AG04449 (cell line): ENCODE data around the gene AHR.
A peak's percentile ranks its signal among the peaks of the same experiment; 100 is the strongest.

Source experiments
- CTCF ChIA-PET: fragments of 350-600 bp; formaldehyde crosslinking; extraction: SDS; loops from one replicate; lab custom pipeline; 2021; ENCODE audit warnings: antibody characterized with exemption; lab: Yijun Ruan, JAX
- POLR2A ChIA-PET: fragments of 400-600, 350-600 bp; formaldehyde crosslinking; extraction: SDS; loops from one replicate; lab custom pipeline; 2020; ENCODE audit warnings: antibody characterized with exemption, inconsistent platforms; lab: Yijun Ruan, JAX
- DNase-seq: peaks from one replicate; pipeline ENCODE4 v3.0.0-alpha.2; 2010; ENCODE audit warnings: low read depth, low spot score
- H3K4me3 ChIP-seq: 2 replicates; pipeline ENCODE4 v1.5.1; 2011; ENCODE audit warnings: low read depth, mild to moderate bottlenecking, control low read depth, low read length
- TF ChIP-seq, protein P1 (sequence below): IDR thresholded peaks from one replicate; pipeline ENCODE4 v1.5.1; 2011; ENCODE audit warnings: mild to moderate bottlenecking, moderate library complexity, low read length, control low read depth, inconsistent platforms; ENCODE audit not compliant: insufficient read depth; ENCODE audit errors: missing control alignments

The AHR gene

DNA sequence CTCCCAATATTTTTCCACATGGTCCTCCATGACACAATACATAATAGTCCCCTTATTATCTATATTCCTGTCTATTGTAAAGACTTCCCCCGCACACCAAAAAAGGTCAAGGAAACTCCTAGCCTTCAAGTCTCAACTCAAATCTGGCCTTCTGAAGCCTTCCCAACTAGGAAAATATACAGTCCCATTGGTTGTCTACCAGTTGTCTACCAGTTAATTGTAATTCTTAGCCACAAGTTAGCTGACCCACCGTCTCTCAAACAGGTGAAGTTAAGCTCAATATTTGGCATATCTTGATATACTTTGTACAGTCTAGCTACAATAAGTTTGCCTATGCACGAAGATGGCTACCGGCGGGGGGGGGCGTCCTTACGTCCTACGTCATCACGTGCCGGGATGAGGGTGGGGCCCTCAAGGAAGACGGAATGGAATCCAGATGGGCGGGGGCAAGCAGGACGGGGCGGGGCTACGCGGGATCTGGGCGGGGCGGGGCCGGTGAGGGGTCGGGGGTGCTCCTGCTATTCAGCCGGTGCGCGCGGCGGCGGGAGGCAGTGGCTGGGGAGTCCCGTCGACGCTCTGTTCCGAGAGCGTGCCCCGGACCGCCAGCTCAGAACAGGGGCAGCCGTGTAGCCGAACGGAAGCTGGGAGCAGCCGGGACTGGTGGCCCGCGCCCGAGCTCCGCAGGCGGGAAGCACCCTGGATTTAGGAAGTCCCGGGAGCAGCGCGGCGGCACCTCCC is at the start of gene AHR:
AHR (plus strand) TSS at position 551 of the 738 bp plus-strand sequence. CDS start 613 bp downstream, outside the sequence.
- ChIA-PET POLR2A (interaction anchor here (0.6 to 1.3 kb wide), 7 partner anchors 9 to 364 kb away, joined by 3 to 6 read pairs (median 3); no protein-coding TSS in a partner anchor), CTCF (interaction anchor here (0.7 to 2.5 kb wide), 9 partner anchors 18 to 353 kb away, joined by 3 to 12 read pairs (median 3); no protein-coding TSS in a partner anchor)
- H3K4me3 ChIP-seq, result peak within 1 kb of the TSS; percentile 76
- peak; percentile 70 for DNase-seq
- TF ChIP-seq, protein P1, sequence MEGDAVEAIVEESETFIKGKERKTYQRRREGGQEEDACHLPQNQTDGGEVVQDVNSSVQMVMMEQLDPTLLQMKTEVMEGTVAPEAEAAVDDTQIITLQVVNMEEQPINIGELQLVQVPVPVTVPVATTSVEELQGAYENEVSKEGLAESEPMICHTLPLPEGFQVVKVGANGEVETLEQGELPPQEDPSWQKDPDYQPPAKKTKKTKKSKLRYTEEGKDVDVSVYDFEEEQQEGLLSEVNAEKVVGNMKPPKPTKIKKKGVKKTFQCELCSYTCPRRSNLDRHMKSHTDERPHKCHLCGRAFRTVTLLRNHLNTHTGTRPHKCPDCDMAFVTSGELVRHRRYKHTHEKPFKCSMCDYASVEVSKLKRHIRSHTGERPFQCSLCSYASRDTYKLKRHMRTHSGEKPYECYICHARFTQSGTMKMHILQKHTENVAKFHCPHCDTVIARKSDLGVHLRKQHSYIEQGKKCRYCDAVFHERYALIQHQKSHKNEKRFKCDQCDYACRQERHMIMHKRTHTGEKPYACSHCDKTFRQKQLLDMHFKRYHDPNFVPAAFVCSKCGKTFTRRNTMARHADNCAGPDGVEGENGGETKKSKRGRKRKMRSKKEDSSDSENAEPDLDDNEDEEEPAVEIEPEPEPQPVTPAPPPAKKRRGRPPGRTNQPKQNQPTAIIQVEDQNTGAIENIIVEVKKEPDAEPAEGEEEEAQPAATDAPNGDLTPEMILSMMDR, result no peak

DNA sequence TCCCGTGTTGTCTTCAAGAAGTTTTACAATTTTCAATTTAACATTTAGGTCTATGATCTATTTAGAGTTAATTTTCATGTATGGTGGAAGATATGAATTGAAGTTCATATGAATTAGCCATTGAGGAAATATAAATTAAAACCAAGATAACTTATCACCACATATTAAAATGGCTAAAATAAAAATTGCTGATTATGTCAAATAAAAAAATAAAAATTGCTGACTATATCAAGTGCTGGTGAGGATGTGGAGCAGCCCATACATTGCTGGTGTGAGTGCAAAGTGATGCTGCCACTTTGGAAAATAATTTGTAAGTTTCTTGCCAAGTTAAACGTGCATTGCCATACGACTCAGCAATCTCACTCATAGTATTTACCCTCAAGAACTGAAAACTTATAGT is 44.6 kb upstream of the AHR start:
- H3K4me3 ChIP-seq, result no peak overlapping the region
- CTCF ChIA-PET, result no interaction called here
- POLR2A ChIA-PET, result no interaction called here
- TF ChIP-seq, protein P1, result no peak
- DNase-seq, result no peak

DNA sequence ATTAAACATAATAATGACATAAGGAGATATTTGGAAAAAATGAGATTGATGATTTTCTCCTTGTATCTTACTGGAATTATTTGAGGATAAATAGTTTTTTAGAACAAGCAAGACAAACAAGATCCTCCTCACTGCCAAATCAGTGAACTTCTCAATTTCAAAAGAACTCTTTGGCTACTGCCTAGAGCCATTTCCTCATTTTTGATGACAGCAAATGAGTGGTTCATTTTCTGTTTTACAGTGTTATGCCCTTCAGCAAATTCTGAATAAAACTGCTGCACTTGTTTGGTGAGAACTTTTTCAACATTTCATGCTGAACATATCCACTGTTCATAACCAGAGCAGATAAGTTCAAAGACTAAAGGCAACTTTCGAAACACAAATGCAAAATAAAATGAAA is 42.5 kb upstream of the AHR start:
- CTCF ChIA-PET, result no interaction called here
- TF ChIP-seq, protein P1, result no peak
- POLR2A ChIA-PET, result no interaction called here
- no peak for DNase-seq
- no peak overlapping the region for H3K4me3 ChIP-seq

DNA sequence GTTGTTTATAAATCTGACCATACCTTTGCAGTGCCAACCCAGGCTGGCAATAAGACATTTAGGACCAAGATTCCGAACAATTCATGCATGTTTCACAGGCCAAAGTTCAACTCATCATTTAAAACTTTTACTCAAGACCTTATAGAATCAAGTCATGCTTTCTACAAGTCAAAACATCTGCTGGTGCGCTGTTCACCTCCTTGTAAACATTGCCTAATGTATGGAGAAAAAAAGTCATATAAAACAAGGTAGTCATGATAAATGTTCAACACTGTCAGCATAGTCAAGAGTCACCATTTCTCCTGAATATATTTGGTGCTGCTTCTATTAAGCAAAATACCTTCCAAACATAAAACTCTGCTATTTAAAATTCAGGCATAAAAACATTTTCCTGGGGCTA is 42.1 kb upstream of the AHR start:
- no peak for DNase-seq
- TF ChIP-seq, protein P1, result no peak
- H3K4me3 ChIP-seq, result no peak overlapping the region
- CTCF ChIA-PET, result no interaction called here
- POLR2A ChIA-PET, result no interaction called here

DNA sequence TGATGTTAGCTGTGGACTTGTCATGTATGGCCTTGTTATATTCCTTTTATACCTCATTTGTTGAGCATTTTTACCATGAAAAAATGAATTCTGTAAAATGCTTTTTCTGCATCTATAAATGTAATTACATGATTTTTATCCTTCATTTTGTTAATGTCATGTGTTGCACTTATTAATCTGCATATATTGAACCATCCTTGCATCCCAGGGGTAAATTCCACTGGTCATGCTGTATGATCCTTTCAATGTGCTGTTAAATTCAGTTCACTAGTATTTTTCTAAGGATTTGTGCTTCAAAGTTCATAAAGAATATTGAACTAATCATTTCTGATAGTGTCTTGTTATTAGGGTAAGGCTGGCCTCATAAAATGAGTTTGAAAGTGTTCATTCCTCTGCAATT is 31.9 kb upstream of the AHR start:
- no peak overlapping the region for H3K4me3 ChIP-seq
- TF ChIP-seq, protein P1, result no peak
- DNase-seq, result no peak
- CTCF ChIA-PET, result no interaction called here
- POLR2A ChIA-PET, result no interaction called here

DNA sequence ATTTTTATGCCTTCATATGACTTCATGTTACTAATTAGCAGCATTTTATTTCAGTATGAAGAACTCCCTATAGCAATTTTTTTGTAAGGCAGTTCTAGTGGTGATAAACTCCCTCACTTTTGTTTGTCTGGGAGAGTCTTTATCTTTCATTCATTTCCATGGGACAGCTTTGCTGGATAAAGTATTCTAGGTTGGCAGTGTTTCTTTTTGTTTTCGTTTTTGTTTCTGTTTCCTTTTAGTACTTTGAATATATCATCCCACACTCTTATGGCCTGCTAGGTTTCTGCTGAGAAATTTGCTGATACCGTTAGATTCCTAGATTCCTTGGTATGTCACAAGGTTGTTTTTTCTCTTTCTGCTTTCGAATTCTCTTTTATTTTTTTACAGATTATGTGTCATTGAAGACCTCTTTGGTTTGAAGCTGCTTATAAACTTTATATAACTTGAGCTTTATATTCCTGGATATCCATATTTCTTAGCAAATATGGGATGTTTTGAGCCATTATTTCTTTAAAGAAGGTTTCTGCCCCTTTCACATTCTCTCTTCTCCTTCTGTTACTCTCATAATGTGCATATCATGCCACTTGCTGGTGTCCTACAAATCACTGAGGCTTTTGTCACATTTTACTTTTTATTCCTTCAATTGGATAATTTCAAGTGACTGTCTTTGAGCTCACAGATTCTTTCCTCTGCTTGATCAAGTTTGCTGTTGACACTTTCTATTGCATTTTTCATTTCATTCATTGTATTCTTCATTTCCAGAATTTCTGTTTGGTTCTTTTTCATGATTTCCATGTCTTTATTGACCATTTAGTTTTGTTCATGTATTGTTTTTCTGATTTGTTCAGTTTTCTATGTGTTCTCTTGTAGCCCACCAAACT is 28.9 kb upstream of the AHR start:
- ChIA-PET CTCF (no interaction called here), POLR2A (no interaction called here)
- TF ChIP-seq, protein P1, result no peak
- no peak overlapping the region for H3K4me3 ChIP-seq
- DNase-seq, result no peak
